Liver (tissue), 9 donors: ENCODE data around the gene SLC25A43. TPM values are rescaled to one million over a fixed set of nuclear protein-coding genes. Genes with fewer than 3 reads are reported as not detected.

Source experiments
- DNase-seq: peaks from one replicate; pipeline ENCODE4 v3.0.0-alpha.2; 2017; ENCODE audit warnings: low spot score
- H3K27ac ChIP-seq, 2 donors: one replicate each; pipeline ENCODE4 v1.7.0; 2013; ENCODE audit warnings: inconsistent platforms in 2 of 2, low read length in 2 of 2, control low read depth in 1 of 2, low read depth in 1 of 2, mild to moderate bottlenecking in 1 of 2
- H3K27me3 ChIP-seq, 4 donors: one replicate each; pipeline versions ENCODE4 v1.6.1 to v1.7.0; 2013; ENCODE audit warnings: low read length in 3 of 4, inconsistent platforms in 1 of 4, mild to moderate bottlenecking in 1 of 4, moderate library complexity in 1 of 4; ENCODE audit not compliant: control insufficient read depth in 4 of 4, insufficient read depth in 4 of 4
- H3K36me3 ChIP-seq, 4 donors: one replicate each; pipeline versions ENCODE4 v1.6.1 to v1.7.0; 2013; ENCODE audit warnings: low read length in 3 of 4, mild to moderate bottlenecking in 3 of 4, low read depth in 1 of 4, moderate library complexity in 1 of 4; ENCODE audit not compliant: control insufficient read depth in 4 of 4, insufficient read depth in 3 of 4
- H3K4me1 ChIP-seq, 4 donors: one replicate each; pipeline versions ENCODE4 v1.6.1 to v1.7.0; 2013; ENCODE audit warnings: low read length in 3 of 4, mild to moderate bottlenecking in 3 of 4, moderate library complexity in 1 of 4; ENCODE audit not compliant: control insufficient read depth in 4 of 4, insufficient read depth in 4 of 4
- H3K4me3 ChIP-seq, 3 donors: one replicate each; pipeline versions ENCODE4 v1.6.1 to v1.7.0; 2013; ENCODE audit warnings: low read length in 3 of 3, control low read depth in 1 of 3, low read depth in 1 of 3, mild to moderate bottlenecking in 1 of 3
- H3K9ac ChIP-seq, 2 donors: one replicate each; pipeline ENCODE4 v1.7.0; 2013; ENCODE audit warnings: low read length in 2 of 2, mild to moderate bottlenecking in 2 of 2, moderate library complexity in 2 of 2, control low read depth in 1 of 2, low read depth in 1 of 2
- H3K9me3 ChIP-seq, 4 donors: one replicate each; pipeline versions ENCODE4 v1.6.1 to v1.7.0; 2013; ENCODE audit warnings: low read length in 3 of 4; ENCODE audit not compliant: control insufficient read depth in 4 of 4
- EGR1 ChIP-seq, 2 donors: IDR thresholded peaks; 2 replicates each; pipeline ENCODE4 v1.6.1; 2016 to 2018; ENCODE audit warnings: antibody characterized with exemption in 2 of 2, low read depth in 2 of 2
- GABPA ChIP-seq, 2 donors: IDR thresholded peaks in 1 of 2; conservative IDR thresholded peaks in 1 of 2; 2 replicates each; pipeline ENCODE4 v1.6.1; 2016; ENCODE audit warnings: antibody characterized with exemption in 2 of 2, mild to moderate bottlenecking in 1 of 2, moderate library complexity in 1 of 2
- HNF4A ChIP-seq, 2 donors: conservative IDR thresholded peaks; 2 replicates each; pipeline ENCODE4 v1.6.1; 2016; ENCODE audit warnings: antibody characterized with exemption in 2 of 2, mild to moderate bottlenecking in 2 of 2
- JUND ChIP-seq, 2 donors: IDR thresholded peaks; 2 replicates each; pipeline ENCODE4 v1.6.1; 2016; ENCODE audit warnings: antibody characterized with exemption in 2 of 2
- MAX ChIP-seq: IDR thresholded peaks from 2 replicates; pipeline ENCODE4 v1.6.1; 2016; ENCODE audit warnings: antibody characterized with exemption
- NR2F2 ChIP-seq: IDR thresholded peaks from 2 replicates; pipeline ENCODE4 v1.6.1; 2016; ENCODE audit warnings: antibody characterized with exemption
- RAD21 ChIP-seq, 2 donors: IDR thresholded peaks; 2 replicates each; pipeline ENCODE4 v1.6.1; 2016; ENCODE audit warnings: antibody characterized with exemption in 2 of 2, mild to moderate bottlenecking in 2 of 2
- RXRA ChIP-seq, 2 donors: IDR thresholded peaks; 2 replicates each; pipeline ENCODE4 v1.6.1; 2017 to 2018; ENCODE audit warnings: antibody characterized with exemption in 2 of 2, mild to moderate bottlenecking in 1 of 2
- SP1 ChIP-seq: IDR thresholded peaks from 2 replicates; pipeline ENCODE4 v1.6.1; 2018; ENCODE audit warnings: antibody characterized with exemption, mild to moderate bottlenecking
- TAF1 ChIP-seq: conservative IDR thresholded peaks from 2 replicates; pipeline ENCODE4 v1.6.1; 2016; ENCODE audit warnings: antibody characterized with exemption, mild to moderate bottlenecking
- YY1 ChIP-seq: IDR thresholded peaks from 2 replicates; pipeline ENCODE4 v1.6.1; 2016; ENCODE audit warnings: antibody characterized with exemption, mild to moderate bottlenecking
- WGBS: extraction: QIAGEN DNeasy Blood & Tissue Kit; methylation state at CpG from one replicate; pipeline ENCODE4 v1.1.7; 2013; 5-methylcytosine and 5-hydroxymethylcytosine counted together
- polyA plus RNA-seq, 2 donors: library from polyadenylated mRNA; stranded (reverse) in 1 of 2; unstranded in 1 of 2; fragments of 200-250 nt in 1 of 2; fragments of >200 nt in 1 of 2; fragmentation: Nextera tagmentation in 1 of 2; extraction: Ambion mirVana in 1 of 2; gene quantifications; one replicate each; pipeline versions ENCODE4 v1.2.1 to v1.2.3, GENCODE V29; 2013 to 2015
- total RNA-seq, 2 donors: library from RNA; depleted of rRNA; stranded (reverse); fragments of >200 nt; gene quantifications; one replicate each; pipeline ENCODE4 v1.2.3, GENCODE V29; 2014
- TF ChIP-seq, protein P1 (sequence below): fragments of 150-350 bp; IDR thresholded peaks from 2 replicates; pipeline ENCODE4 v1.5.1; 2017; ENCODE audit warnings: improper control_type of control experiment, low read depth, low read length; ENCODE audit not compliant: missing input control
- TF ChIP-seq, protein P2 (sequence below): IDR thresholded peaks from 2 replicates; pipeline ENCODE4 v1.6.1; 2016; ENCODE audit warnings: antibody characterized with exemption, mild to moderate bottlenecking
- TF ChIP-seq, protein P3 (sequence below): IDR thresholded peaks from 2 replicates; pipeline ENCODE4 v1.6.1; 2016; ENCODE audit warnings: antibody characterized with exemption
- TF ChIP-seq, protein P4 (sequence below): IDR thresholded peaks from 2 replicates; pipeline ENCODE4 v1.6.1; 2016; ENCODE audit warnings: antibody characterized with exemption
- donor health status: healthy.
- donor health status: healthy.
- donor health status: healthy.
- donor health status: healthy.
- donor health status: healthy.

Gene SLC25A43
- total and polyA plus RNA-seq, 4 donors = 4.5 to 10.9 (median 5.6) TPM

DNA sequence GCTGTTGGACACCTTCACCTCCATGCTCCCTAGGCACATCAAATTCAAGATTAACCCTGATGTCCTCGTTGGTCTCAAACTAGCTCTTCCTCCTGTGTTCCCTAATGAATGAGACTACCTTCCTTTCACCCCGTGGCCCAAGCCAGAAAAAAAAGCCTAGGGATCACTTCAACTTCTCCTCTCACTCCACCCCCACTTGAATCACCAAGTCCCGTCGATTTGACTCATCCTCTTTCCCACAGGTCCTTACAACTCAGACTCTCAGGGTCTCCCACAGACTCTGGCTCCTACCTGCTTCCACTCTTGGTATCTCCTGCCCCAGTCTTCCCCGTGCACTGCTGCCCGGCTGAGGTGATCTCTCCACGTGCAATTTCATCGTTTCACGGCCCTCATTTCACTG is 8.5 kb downstream of the SLC25A43 start:
- no peak for TF ChIP-seq MAX
- TF ChIP-seq, protein P1, sequence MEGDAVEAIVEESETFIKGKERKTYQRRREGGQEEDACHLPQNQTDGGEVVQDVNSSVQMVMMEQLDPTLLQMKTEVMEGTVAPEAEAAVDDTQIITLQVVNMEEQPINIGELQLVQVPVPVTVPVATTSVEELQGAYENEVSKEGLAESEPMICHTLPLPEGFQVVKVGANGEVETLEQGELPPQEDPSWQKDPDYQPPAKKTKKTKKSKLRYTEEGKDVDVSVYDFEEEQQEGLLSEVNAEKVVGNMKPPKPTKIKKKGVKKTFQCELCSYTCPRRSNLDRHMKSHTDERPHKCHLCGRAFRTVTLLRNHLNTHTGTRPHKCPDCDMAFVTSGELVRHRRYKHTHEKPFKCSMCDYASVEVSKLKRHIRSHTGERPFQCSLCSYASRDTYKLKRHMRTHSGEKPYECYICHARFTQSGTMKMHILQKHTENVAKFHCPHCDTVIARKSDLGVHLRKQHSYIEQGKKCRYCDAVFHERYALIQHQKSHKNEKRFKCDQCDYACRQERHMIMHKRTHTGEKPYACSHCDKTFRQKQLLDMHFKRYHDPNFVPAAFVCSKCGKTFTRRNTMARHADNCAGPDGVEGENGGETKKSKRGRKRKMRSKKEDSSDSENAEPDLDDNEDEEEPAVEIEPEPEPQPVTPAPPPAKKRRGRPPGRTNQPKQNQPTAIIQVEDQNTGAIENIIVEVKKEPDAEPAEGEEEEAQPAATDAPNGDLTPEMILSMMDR = no peak
- TF ChIP-seq, protein P2, sequence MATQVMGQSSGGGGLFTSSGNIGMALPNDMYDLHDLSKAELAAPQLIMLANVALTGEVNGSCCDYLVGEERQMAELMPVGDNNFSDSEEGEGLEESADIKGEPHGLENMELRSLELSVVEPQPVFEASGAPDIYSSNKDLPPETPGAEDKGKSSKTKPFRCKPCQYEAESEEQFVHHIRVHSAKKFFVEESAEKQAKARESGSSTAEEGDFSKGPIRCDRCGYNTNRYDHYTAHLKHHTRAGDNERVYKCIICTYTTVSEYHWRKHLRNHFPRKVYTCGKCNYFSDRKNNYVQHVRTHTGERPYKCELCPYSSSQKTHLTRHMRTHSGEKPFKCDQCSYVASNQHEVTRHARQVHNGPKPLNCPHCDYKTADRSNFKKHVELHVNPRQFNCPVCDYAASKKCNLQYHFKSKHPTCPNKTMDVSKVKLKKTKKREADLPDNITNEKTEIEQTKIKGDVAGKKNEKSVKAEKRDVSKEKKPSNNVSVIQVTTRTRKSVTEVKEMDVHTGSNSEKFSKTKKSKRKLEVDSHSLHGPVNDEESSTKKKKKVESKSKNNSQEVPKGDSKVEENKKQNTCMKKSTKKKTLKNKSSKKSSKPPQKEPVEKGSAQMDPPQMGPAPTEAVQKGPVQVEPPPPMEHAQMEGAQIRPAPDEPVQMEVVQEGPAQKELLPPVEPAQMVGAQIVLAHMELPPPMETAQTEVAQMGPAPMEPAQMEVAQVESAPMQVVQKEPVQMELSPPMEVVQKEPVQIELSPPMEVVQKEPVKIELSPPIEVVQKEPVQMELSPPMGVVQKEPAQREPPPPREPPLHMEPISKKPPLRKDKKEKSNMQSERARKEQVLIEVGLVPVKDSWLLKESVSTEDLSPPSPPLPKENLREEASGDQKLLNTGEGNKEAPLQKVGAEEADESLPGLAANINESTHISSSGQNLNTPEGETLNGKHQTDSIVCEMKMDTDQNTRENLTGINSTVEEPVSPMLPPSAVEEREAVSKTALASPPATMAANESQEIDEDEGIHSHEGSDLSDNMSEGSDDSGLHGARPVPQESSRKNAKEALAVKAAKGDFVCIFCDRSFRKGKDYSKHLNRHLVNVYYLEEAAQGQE = no peak
- no peak for TF ChIP-seq NR2F2
- TF ChIP-seq HNF4A (conservative IDR thresholded peaks at IDR 0.05) = no peak
- no peak for TF ChIP-seq SP1
- DNase-seq = no peak
- Histone ChIP-seq H3K27ac (no peak overlapping the region), H3K9ac (no peak overlapping the region), H3K27me3 (no peaks in the 10 kb centered on the region), H3K4me3 (no peak overlapping the region), H3K4me1 (peaks cover 0 to 18% (median 11%) of the 10 kb centered on the region in 4 donors), H3K9me3 (no peaks in the 10 kb centered on the region), H3K36me3 (peaks cover 0 to 2% (median 0%) of the 10 kb centered on the region in 4 donors)
- WGBS = 95% methylated on average over 9 of the region's 9 CpGs

DNA sequence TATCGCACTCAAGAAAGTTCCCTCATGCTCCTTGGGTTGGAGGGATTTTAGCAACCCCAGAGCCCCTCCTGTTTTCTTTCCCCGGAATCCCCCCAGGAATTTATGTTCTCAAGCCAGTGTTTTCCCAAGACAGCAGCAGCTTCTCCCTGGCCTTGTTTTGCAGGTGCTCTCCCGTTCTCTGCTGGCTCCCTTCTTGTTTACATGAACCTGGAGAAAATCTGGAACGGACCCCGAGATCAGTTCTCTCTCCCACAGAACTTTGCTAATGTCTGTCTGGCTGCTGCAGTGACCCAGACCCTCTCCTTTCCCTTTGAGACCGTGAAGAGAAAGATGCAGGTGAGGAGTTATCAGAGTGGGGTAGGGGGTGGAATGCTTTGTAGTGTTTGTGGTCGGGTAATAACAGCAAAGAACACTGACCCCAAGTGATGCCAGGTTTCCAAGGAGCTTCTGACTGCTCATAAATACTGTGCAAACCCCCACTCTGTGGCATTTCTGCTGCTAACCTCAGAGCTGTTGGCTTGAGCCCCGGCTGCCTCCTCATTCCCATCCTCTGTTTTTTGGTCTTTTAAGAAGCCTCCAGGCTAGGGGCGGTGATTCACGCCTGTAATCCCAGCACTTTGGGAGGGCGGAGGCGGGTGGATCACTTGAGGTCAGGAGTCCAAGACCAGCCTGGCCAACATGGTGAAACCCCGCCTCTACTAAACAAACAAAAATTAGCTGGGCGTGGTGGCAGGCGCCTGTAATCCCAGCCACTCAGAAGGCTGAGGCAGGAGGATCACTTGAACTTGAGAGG is 11.1 kb downstream of the SLC25A43 start:
- Histone ChIP-seq H3K4me1 (peaks cover 0 to 18% (median 11%) of the 10 kb centered on the region in 4 donors), H3K4me3 (no peak overlapping the region), H3K9ac (no peak overlapping the region), H3K36me3 (peaks cover 0 to 2% (median 0%) of the 10 kb centered on the region in 4 donors), H3K9me3 (no peaks in the 10 kb centered on the region), H3K27me3 (no peaks in the 10 kb centered on the region), H3K27ac (peak overlapping the region in 1 of 2 donors; percentile 46)
- peak; percentile 44 for TF ChIP-seq YY1
- TF ChIP-seq, protein P2 = no peak
- TF ChIP-seq GABPA (IDR thresholded peaks at IDR 0.05 in 1 of 2, conservative IDR thresholded peaks at IDR 0.05 in 1 of 2) = no peak
- peak; percentile 53 to 57 for TF ChIP-seq RXRA (IDR thresholded peaks at IDR 0.05)
- peak in 1 of 2 donors; percentile 9 for TF ChIP-seq RAD21 (IDR thresholded peaks at IDR 0.05)
- peak; percentile 48 for TF ChIP-seq SP1
- TF ChIP-seq, protein P1 = no peak
- peak; percentile 74 to 75 for TF ChIP-seq HNF4A (conservative IDR thresholded peaks at IDR 0.05)
- no peak for TF ChIP-seq NR2F2
- TF ChIP-seq, protein P3, sequence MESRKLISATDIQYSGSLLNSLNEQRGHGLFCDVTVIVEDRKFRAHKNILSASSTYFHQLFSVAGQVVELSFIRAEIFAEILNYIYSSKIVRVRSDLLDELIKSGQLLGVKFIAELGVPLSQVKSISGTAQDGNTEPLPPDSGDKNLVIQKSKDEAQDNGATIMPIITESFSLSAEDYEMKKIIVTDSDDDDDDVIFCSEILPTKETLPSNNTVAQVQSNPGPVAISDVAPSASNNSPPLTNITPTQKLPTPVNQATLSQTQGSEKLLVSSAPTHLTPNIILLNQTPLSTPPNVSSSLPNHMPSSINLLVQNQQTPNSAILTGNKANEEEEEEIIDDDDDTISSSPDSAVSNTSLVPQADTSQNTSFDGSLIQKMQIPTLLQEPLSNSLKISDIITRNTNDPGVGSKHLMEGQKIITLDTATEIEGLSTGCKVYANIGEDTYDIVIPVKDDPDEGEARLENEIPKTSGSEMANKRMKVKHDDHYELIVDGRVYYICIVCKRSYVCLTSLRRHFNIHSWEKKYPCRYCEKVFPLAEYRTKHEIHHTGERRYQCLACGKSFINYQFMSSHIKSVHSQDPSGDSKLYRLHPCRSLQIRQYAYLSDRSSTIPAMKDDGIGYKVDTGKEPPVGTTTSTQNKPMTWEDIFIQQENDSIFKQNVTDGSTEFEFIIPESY = no peak
- TF ChIP-seq, protein P4, sequence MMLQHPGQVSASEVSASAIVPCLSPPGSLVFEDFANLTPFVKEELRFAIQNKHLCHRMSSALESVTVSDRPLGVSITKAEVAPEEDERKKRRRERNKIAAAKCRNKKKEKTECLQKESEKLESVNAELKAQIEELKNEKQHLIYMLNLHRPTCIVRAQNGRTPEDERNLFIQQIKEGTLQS = no peak
- peak in 1 of 2 donors; percentile 62 for TF ChIP-seq JUND (IDR thresholded peaks at IDR 0.05)
- no peak for TF ChIP-seq TAF1
- TF ChIP-seq EGR1 (IDR thresholded peaks at IDR 0.05; ENCODE audit: low read depth in 2 of 2) = no peak
- TF ChIP-seq MAX = no peak
- no peak for DNase-seq
- 36% methylated on average over 15 of the region's 15 CpGs for WGBS
